NB4 (cell line): ENCODE data around the gene VWC2L.
A peak's percentile ranks its signal among the peaks of the same experiment; 100 is the strongest.

Experiments
- CTCF ChIP-seq: IDR thresholded peaks from one replicate; pipeline ENCODE4 v1.5.1; 2012; ENCODE audit warnings: low read depth, low read length
- MYC ChIP-seq: IDR thresholded peaks from 2 replicates; pipeline ENCODE4 v1.6.1; 2011; ENCODE audit warnings: low read depth, low read length
- POLR2A ChIP-seq: IDR thresholded peaks from 2 replicates; pipeline ENCODE4 v1.6.1; 2011; ENCODE audit warnings: mild to moderate bottlenecking; ENCODE audit not compliant: insufficient read length; ENCODE audit errors: extremely low read depth

GRCh38 chr2:214591366-214591765 is 180.5 kb downstream of the VWC2L start:
- TF ChIP-seq POLR2A, result no peak
- no peak for TF ChIP-seq MYC
- TF ChIP-seq CTCF, result peak; percentile 12
